ENCODE results near the gene DPYD. TPM values are rescaled to one million over a fixed set of nuclear protein-coding genes. Genes with fewer than 3 reads are reported as not detected.

DPYD gene
- total and polyA plus RNA-seq, 7 experiments from 2014 or later: 52.6 to 87.2 (median 57.4) TPM

DNA sequence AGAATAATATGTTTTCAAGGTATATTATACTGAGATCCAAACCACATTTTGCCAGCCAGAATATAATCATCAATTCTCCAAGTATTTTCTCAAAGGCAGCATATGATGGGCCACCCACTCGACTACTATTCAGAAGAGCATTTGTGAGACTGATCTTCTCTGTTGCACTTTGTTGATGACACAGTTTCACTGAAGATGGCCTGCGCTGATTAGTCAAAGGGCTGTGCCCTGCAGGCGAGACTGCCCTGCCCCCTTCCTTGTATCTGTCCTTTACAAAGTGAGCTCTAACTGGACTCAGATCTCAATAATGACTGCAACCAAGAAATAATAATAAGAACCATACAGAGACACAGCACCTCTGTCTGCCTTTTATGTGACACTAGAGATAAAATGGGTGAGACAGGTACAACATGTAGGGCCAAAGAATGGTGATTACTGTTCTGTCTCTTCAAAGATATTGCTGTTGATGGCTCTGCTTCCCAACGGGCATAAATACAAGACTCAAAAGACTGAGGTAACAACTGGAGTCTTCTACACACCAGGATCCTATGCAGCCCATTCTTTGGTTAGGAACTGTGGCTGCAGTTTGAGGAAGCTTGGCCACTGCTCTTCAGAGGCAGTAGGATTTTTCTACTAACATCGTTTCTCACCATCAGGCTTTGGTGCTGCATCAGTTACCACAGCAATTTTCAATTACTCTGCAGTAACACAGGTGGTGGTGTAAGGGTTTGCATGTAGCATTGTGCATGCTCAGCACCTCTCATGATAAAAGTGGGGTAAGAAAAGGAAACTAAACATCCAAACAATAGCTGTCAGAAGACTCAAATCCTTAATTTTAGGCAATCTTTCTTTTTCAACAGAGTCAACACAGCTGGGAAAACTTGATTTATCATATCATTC, 718.1 kb downstream of the DPYD start:
- peaks cover 0 to 14% (median 0%) of the 10 kb centered on the region in 5 donors for H3K36me3 Mint-ChIP-seq
- H3K4me3 ChIP-seq (ENCODE audit: low read length): no peak overlapping the region
- DNase-seq (no peak), ATAC-seq (no peak)
- intact Hi-C loops (cut with micrococcal nuclease): no loop called here
- no peak overlapping the region for H3K27ac ChIP-seq (ENCODE audit: low read depth, low read length)
- POLR2A ChIA-PET: no interaction called here
- no peaks in the 10 kb centered on the region for H3K9me3 ChIP-seq (ENCODE audit: control insufficient read depth in 2 of 3, low read length in 3 of 3)
- H3K27ac Mint-ChIP-seq: no peak overlapping the region
- H3K36me3 ChIP-seq (ENCODE audit: control insufficient read depth in 2 of 3, insufficient read depth in 3 of 3, low read length in 3 of 3): no peaks in the 10 kb centered on the region
- no peaks in the 10 kb centered on the region for H3K27me3 Mint-ChIP-seq
- no peaks in the 10 kb centered on the region for H3K9me3 Mint-ChIP-seq
- no peaks in the 10 kb centered on the region for H3K4me1 Mint-ChIP-seq
- CTCF ChIA-PET: no interaction called here
- H3K4me1 ChIP-seq (ENCODE audit: control insufficient read depth in 2 of 2, insufficient read depth in 2 of 2, low read length in 2 of 2): no peaks in the 10 kb centered on the region
- H3K27me3 ChIP-seq (ENCODE audit: control insufficient read depth in 2 of 2, insufficient read depth in 2 of 2, low read length in 2 of 2): no peaks in the 10 kb centered on the region
- no peak overlapping the region for H3K4me3 Mint-ChIP-seq

DNA sequence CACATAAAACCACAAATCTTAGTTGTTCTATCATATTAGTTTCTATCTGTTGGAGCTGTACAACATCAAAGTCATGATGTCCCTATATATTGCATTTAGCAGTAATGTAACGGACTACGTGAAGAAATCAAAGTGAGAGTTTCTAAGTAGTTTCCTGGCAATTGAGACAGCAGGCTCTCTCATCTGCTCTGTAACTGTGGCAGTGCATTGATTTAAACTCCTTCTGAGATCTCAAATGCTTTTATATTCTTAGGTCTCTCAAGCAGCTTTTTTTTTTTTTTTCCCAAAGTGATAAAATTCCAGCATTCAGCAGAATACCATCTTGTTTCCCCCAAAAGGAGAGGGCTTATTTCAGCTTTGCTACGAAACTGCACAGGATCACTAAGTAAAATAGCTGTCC, 719.2 kb downstream of the DPYD start:
- H3K4me1 Mint-ChIP-seq: no peaks in the 10 kb centered on the region
- no peaks in the 10 kb centered on the region for H3K27me3 Mint-ChIP-seq
- H3K36me3 Mint-ChIP-seq: peaks cover 0 to 20% (median 0%) of the 10 kb centered on the region in 5 donors
- Histone ChIP-seq H3K4me1 (ENCODE audit: control insufficient read depth in 2 of 2, insufficient read depth in 2 of 2, low read length in 2 of 2) (no peaks in the 10 kb centered on the region), H3K4me3 (ENCODE audit: low read length) (no peak overlapping the region), H3K27me3 (ENCODE audit: control insufficient read depth in 2 of 2, insufficient read depth in 2 of 2, low read length in 2 of 2) (no peaks in the 10 kb centered on the region), H3K9me3 (ENCODE audit: control insufficient read depth in 2 of 3, low read length in 3 of 3) (no peaks in the 10 kb centered on the region), H3K27ac (ENCODE audit: low read depth, low read length) (no peak overlapping the region), H3K36me3 (ENCODE audit: control insufficient read depth in 2 of 3, insufficient read depth in 3 of 3, low read length in 3 of 3) (no peaks in the 10 kb centered on the region)
- DNase-seq (no peak), ATAC-seq (no peak)
- no peak overlapping the region for H3K4me3 Mint-ChIP-seq
- H3K9me3 Mint-ChIP-seq: no peaks in the 10 kb centered on the region
- intact Hi-C loops (cut with micrococcal nuclease): no loop called here
- no peak overlapping the region for H3K27ac Mint-ChIP-seq
- CTCF ChIA-PET: no interaction called here
- POLR2A ChIA-PET: no interaction called here

DNA sequence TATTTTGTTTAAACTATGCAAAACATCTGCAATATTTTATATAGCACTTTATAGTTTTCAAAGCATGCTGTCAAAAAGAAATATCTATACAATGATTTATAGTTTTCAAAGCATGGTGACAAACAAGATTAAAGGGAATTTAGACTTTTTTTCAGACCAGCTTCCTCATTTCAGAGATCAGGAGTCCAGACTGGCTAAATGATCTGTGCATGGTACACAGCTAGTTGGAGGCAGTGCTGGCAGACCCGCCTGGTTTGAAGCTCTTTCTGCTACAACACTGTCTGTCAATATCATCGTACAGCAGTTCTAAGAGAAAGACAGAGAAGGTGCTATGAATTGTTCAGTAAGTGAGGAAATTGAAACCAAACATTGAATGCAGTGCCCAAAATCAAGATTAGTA, 720.2 kb downstream of the DPYD start:
- H3K4me3 Mint-ChIP-seq: no peak overlapping the region
- H3K27ac Mint-ChIP-seq: peak overlapping the region in 1 of 9 donors; percentile 69
- peaks cover 0 to 24% (median 4%) of the 10 kb centered on the region in 5 donors for H3K36me3 Mint-ChIP-seq
- Histone ChIP-seq H3K9me3 (ENCODE audit: control insufficient read depth in 2 of 3, low read length in 3 of 3) (no peaks in the 10 kb centered on the region), H3K36me3 (ENCODE audit: control insufficient read depth in 2 of 3, insufficient read depth in 3 of 3, low read length in 3 of 3) (no peaks in the 10 kb centered on the region), H3K4me1 (ENCODE audit: control insufficient read depth in 2 of 2, insufficient read depth in 2 of 2, low read length in 2 of 2) (no peaks in the 10 kb centered on the region), H3K27ac (ENCODE audit: low read depth, low read length) (no peak overlapping the region), H3K27me3 (ENCODE audit: control insufficient read depth in 2 of 2, insufficient read depth in 2 of 2, low read length in 2 of 2) (no peaks in the 10 kb centered on the region), H3K4me3 (ENCODE audit: low read length) (no peak overlapping the region)
- DNase-seq: no peak
- ChIA-PET POLR2A (no interaction called here), CTCF (no interaction called here)
- ATAC-seq: no peak
- no peaks in the 10 kb centered on the region for H3K9me3 Mint-ChIP-seq
- no peaks in the 10 kb centered on the region for H3K27me3 Mint-ChIP-seq
- intact Hi-C loops (cut with micrococcal nuclease): no loop called here
- no peaks in the 10 kb centered on the region for H3K4me1 Mint-ChIP-seq

DNA sequence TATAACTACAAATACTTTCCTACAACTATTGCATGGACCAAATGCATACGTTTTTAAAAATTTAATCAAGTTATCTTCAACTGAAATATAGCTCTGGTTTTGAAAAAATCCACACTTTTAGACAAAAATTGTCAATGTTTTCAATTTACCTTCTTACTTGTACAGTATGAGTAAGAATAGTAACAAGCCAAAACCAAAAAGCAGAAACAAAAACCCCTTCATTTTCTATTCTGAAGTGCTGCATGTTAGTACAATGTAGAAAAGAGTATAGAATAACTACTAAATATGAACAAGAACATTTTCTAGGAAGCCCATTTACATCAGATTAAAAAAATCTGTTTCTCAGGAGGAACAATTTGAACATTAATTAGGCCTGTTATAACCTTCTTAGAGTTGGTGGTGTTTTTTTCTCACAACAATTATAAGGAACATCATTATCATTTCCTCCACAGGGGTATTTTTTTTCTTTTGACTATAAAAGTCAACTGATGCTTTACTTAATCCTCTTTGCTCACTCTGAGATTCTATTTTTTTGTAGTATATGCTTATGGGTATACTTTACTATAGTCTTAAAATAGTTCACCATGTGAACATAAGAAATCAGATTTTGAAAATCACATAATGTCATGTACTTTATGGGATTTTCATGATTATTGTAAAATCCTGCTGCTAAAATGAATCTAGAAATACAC, 723.9 kb downstream of the DPYD start:
- intact Hi-C loops (cut with micrococcal nuclease): no loop called here
- H3K9me3 Mint-ChIP-seq: no peaks in the 10 kb centered on the region
- H3K27ac ChIP-seq (ENCODE audit: low read depth, low read length): no peak overlapping the region
- H3K27ac Mint-ChIP-seq: no peak overlapping the region
- H3K27me3 Mint-ChIP-seq: no peaks in the 10 kb centered on the region
- ChIA-PET CTCF (no interaction called here), POLR2A (no interaction called here)
- DNase-seq (no peak), ATAC-seq (no peak)
- H3K9me3 ChIP-seq (ENCODE audit: control insufficient read depth in 2 of 3, low read length in 3 of 3): no peaks in the 10 kb centered on the region
- H3K4me1 ChIP-seq (ENCODE audit: control insufficient read depth in 2 of 2, insufficient read depth in 2 of 2, low read length in 2 of 2): no peaks in the 10 kb centered on the region
- H3K36me3 ChIP-seq (ENCODE audit: control insufficient read depth in 2 of 3, insufficient read depth in 3 of 3, low read length in 3 of 3): peaks cover 7 to 14% (median 8%) of the 10 kb centered on the region in 3 experiments
- H3K27me3 ChIP-seq (ENCODE audit: control insufficient read depth in 2 of 2, insufficient read depth in 2 of 2, low read length in 2 of 2): no peaks in the 10 kb centered on the region
- H3K4me1 Mint-ChIP-seq: no peaks in the 10 kb centered on the region
- H3K4me3 Mint-ChIP-seq: no peak overlapping the region
- H3K36me3 Mint-ChIP-seq: peaks cover 6 to 52% (median 32%) of the 10 kb centered on the region in 5 donors
- H3K4me3 ChIP-seq (ENCODE audit: low read length): no peak overlapping the region

DNA sequence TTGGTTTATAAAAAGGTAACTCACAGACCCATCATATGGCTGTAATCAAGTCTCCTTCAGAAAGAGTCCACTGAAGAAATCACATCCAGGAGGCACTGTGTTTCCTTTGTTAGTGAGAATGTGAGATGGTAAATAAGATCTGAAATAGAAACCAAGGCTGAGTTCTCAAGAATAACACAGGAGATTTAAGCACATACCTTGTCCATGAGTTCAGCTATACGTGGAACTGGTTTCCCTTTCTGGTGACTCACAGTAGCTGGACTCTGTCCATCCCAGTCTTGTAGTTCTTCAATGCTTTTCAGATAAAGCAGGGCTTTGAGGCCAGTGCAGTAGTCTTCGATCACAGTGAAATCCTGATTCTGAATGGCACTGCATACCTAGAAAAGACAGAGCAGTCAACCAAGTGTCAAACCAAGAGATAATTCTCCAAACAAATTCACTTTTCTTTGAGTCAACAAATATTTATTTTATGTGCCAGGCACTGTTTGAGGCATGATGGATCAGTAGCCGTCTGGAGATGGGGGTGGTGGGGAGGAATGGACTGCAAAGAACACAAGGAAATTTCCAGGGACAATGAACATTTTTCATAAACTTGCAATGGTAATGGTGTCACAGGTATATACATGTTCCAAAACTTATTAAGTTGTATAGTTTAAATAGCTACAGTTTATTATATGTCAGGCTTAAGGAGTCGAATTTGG, 727.8 kb downstream of the DPYD start:
- no peaks in the 10 kb centered on the region for H3K4me1 ChIP-seq (ENCODE audit: control insufficient read depth in 2 of 2, insufficient read depth in 2 of 2, low read length in 2 of 2)
- no peaks in the 10 kb centered on the region for H3K9me3 Mint-ChIP-seq
- DNase-seq (no peak), ATAC-seq (no peak)
- peaks cover 7 to 15% (median 8%) of the 10 kb centered on the region in 3 experiments for H3K36me3 ChIP-seq (ENCODE audit: control insufficient read depth in 2 of 3, insufficient read depth in 3 of 3, low read length in 3 of 3)
- H3K27ac ChIP-seq (ENCODE audit: low read depth, low read length): no peak overlapping the region
- H3K4me3 Mint-ChIP-seq: no peak overlapping the region
- no peaks in the 10 kb centered on the region for H3K27me3 Mint-ChIP-seq
- no peak overlapping the region for H3K27ac Mint-ChIP-seq
- intact Hi-C loops (cut with micrococcal nuclease): no loop called here
- POLR2A ChIA-PET: no interaction called here
- no peak overlapping the region for H3K4me3 ChIP-seq (ENCODE audit: low read length)
- H3K4me1 Mint-ChIP-seq: no peaks in the 10 kb centered on the region
- CTCF ChIA-PET: no interaction called here
- peaks cover 11 to 82% (median 47%) of the 10 kb centered on the region in 5 donors for H3K36me3 Mint-ChIP-seq
- H3K27me3 ChIP-seq (ENCODE audit: control insufficient read depth in 2 of 2, insufficient read depth in 2 of 2, low read length in 2 of 2): no peaks in the 10 kb centered on the region
- H3K9me3 ChIP-seq (ENCODE audit: control insufficient read depth in 2 of 3, low read length in 3 of 3): no peaks in the 10 kb centered on the region

DNA sequence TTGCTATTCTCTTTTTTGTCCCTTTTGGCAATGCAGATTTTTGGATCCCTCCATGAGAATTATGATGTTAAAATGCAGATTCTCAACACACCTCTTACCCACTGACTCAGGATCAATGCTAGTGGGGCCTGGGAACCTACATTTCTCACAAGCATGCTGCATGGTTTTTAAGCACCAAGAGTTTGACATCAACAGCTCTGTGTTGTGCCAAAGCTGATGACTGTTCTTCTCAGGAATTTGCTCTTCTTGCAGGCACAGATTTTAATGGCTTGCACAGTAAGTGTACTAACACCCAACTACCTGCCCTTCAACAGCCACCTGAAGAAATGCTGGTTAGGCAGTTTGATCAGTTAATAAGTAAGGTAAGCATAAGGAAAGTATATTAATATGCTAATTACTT, 730.5 kb downstream of the DPYD start:
- ATAC-seq: no peak
- Mint-ChIP-seq H3K36me3 (peaks cover 11 to 85% (median 62%) of the 10 kb centered on the region in 5 donors), H3K27me3 (no peaks in the 10 kb centered on the region), H3K9me3 (no peaks in the 10 kb centered on the region), H3K4me3 (no peak overlapping the region), H3K27ac (no peak overlapping the region), H3K4me1 (no peaks in the 10 kb centered on the region)
- CTCF ChIA-PET: no interaction called here
- no peaks in the 10 kb centered on the region for H3K9me3 ChIP-seq (ENCODE audit: control insufficient read depth in 2 of 3, low read length in 3 of 3)
- no peaks in the 10 kb centered on the region for H3K4me1 ChIP-seq (ENCODE audit: control insufficient read depth in 2 of 2, insufficient read depth in 2 of 2, low read length in 2 of 2)
- intact Hi-C loops (cut with micrococcal nuclease): no loop called here
- no peak overlapping the region for H3K4me3 ChIP-seq (ENCODE audit: low read length)
- POLR2A ChIA-PET: no interaction called here
- H3K36me3 ChIP-seq (ENCODE audit: control insufficient read depth in 2 of 3, insufficient read depth in 3 of 3, low read length in 3 of 3): peaks cover 7 to 15% (median 8%) of the 10 kb centered on the region in 3 experiments
- no peak for DNase-seq
- H3K27ac ChIP-seq (ENCODE audit: low read depth, low read length): no peak overlapping the region
- H3K27me3 ChIP-seq (ENCODE audit: control insufficient read depth in 2 of 2, insufficient read depth in 2 of 2, low read length in 2 of 2): no peaks in the 10 kb centered on the region
